HUDEP-2 (cell line): ENCODE measurements around the gene BNIP5.

Experiments
- DNase-seq, 76 experiments: peaks; one replicate each; lab custom pipeline; 2025; ENCODE audit not compliant: unreplicated experiment in 76 of 76; lab: John Stamatoyannopoulos, UW

The BNIP5 gene

DNA sequence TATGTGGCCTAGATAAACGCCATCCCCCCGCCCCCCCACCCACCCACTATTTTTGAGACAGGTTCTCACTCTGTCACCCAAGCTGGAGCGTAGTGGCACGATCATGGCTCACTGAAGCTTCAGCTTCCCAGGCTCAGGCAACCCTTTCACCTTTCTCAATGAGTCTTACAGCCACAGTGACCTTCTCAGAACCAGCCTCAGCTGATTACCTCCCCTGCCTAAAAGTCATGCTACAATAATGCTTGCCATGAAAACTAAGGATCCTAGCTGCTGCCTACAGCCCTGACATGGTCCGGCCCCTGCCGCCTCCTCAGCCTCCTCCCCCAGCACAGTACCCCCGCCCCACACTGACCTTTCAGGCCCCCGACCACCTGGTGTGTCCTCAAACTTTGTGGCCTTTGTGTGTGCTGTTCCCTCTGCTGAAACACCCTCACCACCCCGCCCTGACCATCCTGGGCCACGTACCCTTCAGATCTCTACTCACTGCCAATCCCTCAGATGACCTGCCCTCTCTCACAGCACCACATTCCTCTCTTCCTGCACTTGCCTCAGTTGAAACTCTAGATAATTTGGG is 35.5 kb downstream of the BNIP5 start:
- no peak for DNase-seq

DNA sequence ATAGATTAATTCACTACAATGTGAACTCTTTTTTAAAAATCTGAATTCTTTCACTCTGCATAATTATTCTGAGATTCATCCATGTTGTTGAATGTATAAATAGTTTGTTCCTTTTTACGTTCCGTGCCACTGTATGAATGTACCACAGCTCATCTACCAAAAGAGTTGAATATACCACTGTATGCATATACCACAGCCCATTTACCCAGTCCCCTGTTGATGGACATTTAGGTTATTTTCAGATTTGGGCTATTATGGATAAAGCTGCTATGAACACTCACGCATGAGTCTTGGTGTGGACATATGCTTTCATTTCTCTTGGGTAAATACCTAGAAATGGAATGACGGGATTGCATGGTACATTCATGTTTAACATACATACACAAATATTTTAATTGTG is 38.7 kb downstream of the BNIP5 start:
- no peak for DNase-seq

- no peak for DNase-seq
Observed at GRCh38 chr6:36297511-36297910, 39.2 kb downstream of the BNIP5 start.

DNA sequence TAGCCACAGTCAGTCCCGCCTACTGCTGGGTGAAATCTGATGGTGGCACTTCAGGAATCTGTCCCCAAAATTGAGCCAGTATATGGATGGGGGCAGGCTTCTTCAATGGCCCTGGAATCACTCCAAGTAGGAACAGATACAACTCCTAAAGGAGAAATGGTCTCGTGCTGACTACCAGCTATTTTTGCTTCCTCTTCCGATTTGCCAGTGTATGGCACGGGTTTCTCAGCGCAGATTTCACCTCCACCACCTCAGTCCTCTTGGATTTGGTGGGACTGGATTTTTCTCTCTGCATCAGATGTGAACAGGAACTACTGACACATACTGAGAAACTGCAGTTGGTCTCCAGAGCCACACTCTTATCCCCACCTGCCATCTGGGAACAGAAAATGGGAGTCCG is 39.6 kb downstream of the BNIP5 start:
- no peak for DNase-seq

GRCh38 chr6:36296240-36296639 is 40.4 kb downstream of the BNIP5 start:
- no peak for DNase-seq

DNA sequence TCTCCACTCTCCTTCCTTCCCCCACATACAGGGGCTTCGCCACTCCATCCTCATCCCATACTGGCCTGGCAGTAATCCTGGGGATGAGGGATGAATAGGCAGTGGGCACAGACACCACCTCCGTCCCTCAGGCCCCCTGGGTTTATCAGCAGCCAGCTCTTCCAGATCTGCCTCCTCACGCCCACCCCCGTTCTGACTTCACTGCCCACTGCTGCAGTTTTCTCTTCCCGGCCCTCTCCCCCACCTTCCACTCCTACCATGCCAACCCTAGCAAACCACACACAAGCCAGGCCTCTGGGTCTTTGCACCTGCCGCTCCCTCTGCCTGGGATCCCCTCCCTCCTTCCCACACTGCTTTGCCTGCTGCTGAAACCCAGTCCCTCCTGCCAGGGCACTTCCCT is 44.5 kb downstream of the BNIP5 start:
- DNase-seq = no peak

DNA sequence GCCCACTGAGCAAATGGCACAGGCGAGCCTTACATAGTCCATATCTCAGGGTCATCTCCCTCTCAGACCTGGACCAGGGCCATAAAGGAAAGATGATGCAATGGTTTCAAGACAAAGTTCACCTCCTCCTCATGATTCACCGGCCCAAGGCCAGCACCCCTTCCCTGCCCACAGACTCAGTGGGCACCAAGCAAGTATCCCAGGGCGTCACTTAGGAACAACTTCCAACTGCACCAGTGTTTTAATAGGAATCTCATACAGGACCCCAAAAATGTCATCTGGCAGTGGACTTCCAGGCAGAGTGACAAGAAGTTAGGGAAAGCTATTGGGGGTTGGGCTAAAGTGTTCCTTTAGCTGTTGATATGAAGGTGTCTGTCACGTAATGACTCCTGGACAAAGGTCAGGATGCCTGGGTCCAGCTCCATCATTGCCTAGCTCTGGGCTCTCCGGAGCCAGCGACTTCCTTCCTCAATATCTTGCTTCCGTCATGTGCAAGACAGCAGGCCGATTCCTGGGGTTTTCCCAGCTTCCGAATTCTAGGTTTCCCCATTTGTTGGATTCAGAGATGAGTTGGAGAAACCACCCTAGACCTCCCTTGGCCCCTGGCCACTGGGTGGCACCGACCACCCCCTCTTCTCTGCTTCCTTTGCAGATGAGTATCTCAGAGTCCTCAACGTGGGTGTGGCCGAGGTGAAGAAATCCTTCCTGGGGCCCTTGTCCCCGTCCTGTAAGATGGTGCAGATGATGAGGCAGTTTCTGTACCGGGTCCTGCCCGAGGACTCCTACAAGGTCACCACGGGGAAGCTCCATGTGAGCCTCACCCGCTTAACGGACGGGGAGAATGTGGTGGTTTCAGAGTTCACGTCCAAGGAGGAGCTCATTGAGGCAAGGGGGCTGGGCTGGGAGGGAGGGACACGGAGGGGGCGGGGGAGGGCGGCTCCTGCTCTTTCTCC is 45.7 kb downstream of the BNIP5 start:
- DNase-seq = peak in 46 of 76 experiments; percentile 15 to 71 (median 40)

DNA sequence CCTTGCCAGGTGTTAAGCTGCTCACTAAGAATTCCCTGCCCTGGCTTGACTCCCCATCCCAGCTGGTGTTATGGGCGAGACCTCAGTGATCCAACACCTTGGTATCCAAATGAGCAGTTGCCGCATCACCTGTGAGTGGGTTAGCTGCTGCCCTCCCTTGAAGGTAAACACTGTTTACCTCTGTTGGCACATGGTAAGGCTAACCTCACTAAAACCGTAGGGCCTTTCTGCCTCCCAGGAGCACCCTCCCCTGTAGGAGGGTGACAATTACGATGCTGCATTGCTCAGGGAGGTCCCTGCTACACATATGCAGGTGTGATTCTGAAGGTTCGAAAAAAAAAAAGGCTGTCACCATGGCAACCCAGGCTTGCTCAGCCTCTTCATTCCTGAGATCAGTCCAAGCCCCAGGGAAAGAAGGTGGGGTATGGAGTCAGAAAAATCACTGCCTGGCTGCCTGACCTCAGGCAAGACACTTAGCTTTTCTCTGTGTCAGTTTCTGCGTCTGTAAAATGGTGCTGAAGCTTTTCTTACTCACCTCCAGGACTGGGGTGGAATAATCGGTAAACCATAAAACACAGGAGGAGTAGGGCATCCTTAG is 47.3 kb downstream of the BNIP5 start:
- DNase-seq = no peak

DNA sequence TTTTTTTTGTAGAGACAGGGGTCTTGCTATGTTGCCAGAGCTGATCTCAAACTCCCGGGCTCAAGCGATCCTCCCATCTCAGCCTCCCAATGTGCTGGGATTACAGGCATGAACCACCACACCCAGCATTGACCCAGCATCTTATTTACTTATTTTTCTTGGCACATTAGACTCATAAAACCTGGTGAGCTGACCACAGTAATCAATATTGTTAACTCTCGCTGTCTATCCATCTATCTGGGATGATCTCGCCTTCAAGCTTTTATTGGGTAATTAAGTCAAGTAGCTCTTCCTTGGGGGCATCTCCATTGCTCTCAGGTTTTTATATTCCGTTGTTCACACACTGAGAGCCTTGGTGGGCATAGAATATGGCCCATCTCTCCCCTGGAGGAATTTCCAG is 49.8 kb downstream of the BNIP5 start:
- no peak for DNase-seq

- peak in 3 of 76 experiments; percentile 12 to 22 (median 21) for DNase-seq
Observed at GRCh38 chr6:36285797-36286196, 50.9 kb downstream of the BNIP5 start.

- DNase-seq = no peak
Observed at GRCh38 chr6:36285187-36285671, 51.5 kb downstream of the BNIP5 start.

- DNase-seq = no peak
Observed at GRCh38 chr6:36284359-36284758, 52.3 kb downstream of the BNIP5 start.

DNA sequence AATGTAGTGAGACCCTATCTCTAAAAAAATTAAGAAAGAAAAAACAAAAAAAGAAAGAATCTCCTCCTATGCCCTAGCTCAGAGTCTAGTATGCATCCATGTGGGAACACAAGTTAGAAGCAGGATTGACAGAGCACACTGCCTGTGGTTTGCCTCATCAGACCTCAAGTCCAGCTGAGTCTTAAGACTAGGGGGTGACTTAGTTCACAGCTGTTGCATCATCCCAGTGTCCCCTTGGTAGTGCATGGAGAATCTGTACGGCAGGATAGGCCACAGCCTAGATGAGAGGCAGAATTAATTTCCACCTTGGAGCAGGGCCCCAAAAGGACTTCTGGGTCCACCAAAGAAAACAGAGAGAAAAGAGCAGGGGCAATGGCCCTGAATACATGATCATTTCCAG is 53.1 kb downstream of the BNIP5 start:
- no peak for DNase-seq

GRCh38 chr6:36280983-36281382 is 55.7 kb downstream of the BNIP5 start:
- no peak for DNase-seq

DNA sequence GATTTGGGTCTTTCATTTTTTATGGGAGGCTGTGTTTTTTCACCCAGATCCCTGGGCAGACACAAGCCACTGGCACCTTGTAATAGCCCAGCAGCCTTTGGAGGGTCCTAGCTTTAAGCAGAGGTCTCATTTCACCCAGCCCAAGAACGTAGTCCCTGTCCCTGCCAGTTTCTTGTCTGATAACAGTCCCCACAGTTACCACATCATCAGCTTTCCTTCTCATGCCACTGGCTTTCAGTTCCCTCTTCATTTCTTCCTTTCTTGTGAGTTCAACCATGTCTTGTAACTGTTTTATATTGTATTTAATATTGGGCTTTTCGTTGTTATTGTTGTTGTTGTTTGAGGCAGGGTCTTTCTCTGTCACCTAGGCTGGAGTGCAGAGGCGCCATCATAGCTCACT is 56.2 kb downstream of the BNIP5 start:
- DNase-seq = no peak

GRCh38 chr6:36277946-36278470 is 58.7 kb downstream of the BNIP5 start:
- DNase-seq = no peak

GRCh38 chr6:36276581-36277536 is 59.8 kb downstream of the BNIP5 start:
- DNase-seq = no peak

GRCh38 chr6:36273802-36274514 is 62.7 kb downstream of the BNIP5 start:
- no peak for DNase-seq

DNA sequence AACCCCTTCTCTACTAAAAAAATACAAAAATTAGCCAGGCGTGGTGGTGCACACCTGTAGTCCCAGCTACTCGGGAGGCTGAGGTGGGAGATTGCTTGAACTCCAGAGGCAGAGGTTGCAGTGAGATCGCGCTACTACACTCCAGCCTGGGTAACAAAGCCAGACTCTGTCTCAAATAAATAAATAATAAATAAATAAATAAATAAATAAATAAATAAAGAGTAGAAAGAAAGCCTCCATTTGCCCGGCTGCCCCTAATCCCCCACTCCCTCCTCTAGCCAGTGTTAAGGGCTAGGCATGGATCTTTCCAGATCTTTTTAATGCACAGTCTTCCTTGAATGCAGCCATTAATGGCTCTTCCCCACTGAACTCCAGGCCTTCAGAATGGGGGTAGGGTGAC is 63.6 kb downstream of the BNIP5 start:
- no peak for DNase-seq

DNA sequence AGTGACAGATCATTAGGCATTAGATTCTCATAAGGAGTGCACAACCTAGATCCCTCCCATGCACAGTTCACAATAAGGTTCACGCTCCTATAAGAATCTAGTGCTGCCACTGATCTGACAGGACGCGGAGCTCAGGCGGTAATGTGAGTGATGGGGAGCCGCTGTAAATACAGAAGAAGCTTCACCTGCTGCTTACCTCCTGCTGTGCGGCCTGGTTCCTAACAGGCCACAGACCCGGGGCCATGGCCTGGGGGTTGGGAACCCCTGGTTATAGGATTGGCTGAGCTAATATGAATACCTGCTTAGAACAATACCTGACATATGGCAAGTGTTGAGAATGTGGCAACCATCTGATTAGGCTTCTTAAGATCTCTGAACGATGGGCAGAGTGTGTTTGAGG is 64.5 kb downstream of the BNIP5 start:
- no peak for DNase-seq
